BE2C (cell line): ENCODE data around the gene ENTPD6.

Experiments used
- DNase-seq: peaks from one replicate; pipeline ENCODE4 v3.0.0-alpha.2; 2020
- H3K27me3 ChIP-seq: fragments of 250-450 bp; sonication (Bioruptor Pico); 2 replicates; pipeline ENCODE4 v1.5.1; 2020; ENCODE audit warnings: mild to moderate bottlenecking
- H3K36me3 ChIP-seq: fragments of 250-450 bp; sonication (Bioruptor Pico); 2 replicates; pipeline ENCODE4 v1.5.1; 2020; ENCODE audit warnings: mild to moderate bottlenecking
- H3K4me1 ChIP-seq: fragments of 250-450 bp; sonication (Bioruptor Pico); 2 replicates; pipeline ENCODE4 v1.5.1; 2020
- H3K4me3 ChIP-seq: 2 replicates; pipeline ENCODE4 v1.5.1; 2011; ENCODE audit warnings: low read depth, low read length
- H3K9me3 ChIP-seq: fragments of 250-450 bp; sonication (Bioruptor Pico); 2 replicates; pipeline ENCODE4 v1.5.1; 2020
- CTCF ChIP-seq: IDR thresholded peaks from 2 replicates; pipeline ENCODE4 v1.5.1; 2012; ENCODE audit warnings: mild to moderate bottlenecking, low read depth, low read length

The ENTPD6 gene

GRCh38 chr20:25251558-25251957 is 56.0 kb downstream of the ENTPD6 start:
- H3K36me3 ChIP-seq, result peaks cover 3% of the 10 kb centered on the region; the same call in 1 of the 2 replicates
- no peak overlapping the region for H3K4me3 ChIP-seq
- no peak for TF ChIP-seq CTCF
- H3K4me1 ChIP-seq, result peaks cover 37% of the 10 kb centered on the region
- H3K9me3 ChIP-seq, result no peaks in the 10 kb centered on the region
- no peaks in the 10 kb centered on the region for H3K27me3 ChIP-seq
- no peak for DNase-seq

GRCh38 chr20:25252230-25252651 is 56.7 kb downstream of the ENTPD6 start:
- Histone ChIP-seq H3K9me3 (no peaks in the 10 kb centered on the region), H3K4me3 (no peak overlapping the region), H3K27me3 (no peaks in the 10 kb centered on the region), H3K36me3 (peaks cover 3% of the 10 kb centered on the region), H3K4me1 (peaks cover 32% of the 10 kb centered on the region)
- DNase-seq, result no peak
- no peak for TF ChIP-seq CTCF

- no peak for DNase-seq
- no peak for TF ChIP-seq CTCF
- Histone ChIP-seq H3K27me3 (no peaks in the 10 kb centered on the region), H3K36me3 (peaks cover 3% of the 10 kb centered on the region), H3K4me1 (peaks cover 32% of the 10 kb centered on the region), H3K9me3 (no peaks in the 10 kb centered on the region), H3K4me3 (no peak overlapping the region)
Observed at GRCh38 chr20:25252686-25253421, 57.3 kb downstream of the ENTPD6 start.

GRCh38 chr20:25253606-25254275 is 58.2 kb downstream of the ENTPD6 start:
- DNase-seq, result no peak
- Histone ChIP-seq H3K4me3 (peak overlapping the region; percentile 12; the same call in 1 of the 2 replicates), H3K36me3 (peaks cover 3% of the 10 kb centered on the region), H3K4me1 (peaks cover 32% of the 10 kb centered on the region), H3K27me3 (no peaks in the 10 kb centered on the region), H3K9me3 (no peaks in the 10 kb centered on the region)
- no peak for TF ChIP-seq CTCF

- peak; percentile 60 for DNase-seq
- no peak for TF ChIP-seq CTCF
- no peaks in the 10 kb centered on the region for H3K9me3 ChIP-seq
- peak overlapping the region; percentile 12 for H3K4me3 ChIP-seq
- H3K27me3 ChIP-seq, result no peaks in the 10 kb centered on the region
- H3K36me3 ChIP-seq, result peaks cover 8% of the 10 kb centered on the region
- peaks cover 32% of the 10 kb centered on the region for H3K4me1 ChIP-seq
Observed at GRCh38 chr20:25254571-25254970, 59.1 kb downstream of the ENTPD6 start.
